Left lung (tissue), 10 donors: Measurements from ENCODE around the gene FOSL1. TPM values are rescaled to one million over a fixed set of nuclear protein-coding genes. Genes with fewer than 3 reads are reported as not detected.

Experiments used
- ATAC-seq: fragments of 200-7000 bp; cut with Tn5 transposase; one replicate; pipeline ENCODE4 v1.9.1; 2020; ENCODE audit warnings: moderate library complexity
- DNase-seq, 4 donors: peaks; one replicate each; pipeline ENCODE4 v3.0.0-alpha.2; 2013 to 2020
- H3K27ac ChIP-seq, 2 donors: fragments of 200-600 bp; sonication (generic) in 1 of 2; one replicate each; pipeline versions ENCODE4 v1.5.0 to v1.8.0; 2020 to 2021
- H3K27me3 ChIP-seq, 2 donors: fragments of 200-600 bp; sonication (generic) in 1 of 2; one replicate each; pipeline versions ENCODE4 v1.5.0 to v1.8.0; 2020 to 2021
- H3K36me3 ChIP-seq, 2 donors: fragments of 200-600 bp; sonication (generic) in 1 of 2; one replicate each; pipeline versions ENCODE4 v1.5.0 to v1.8.0; 2020 to 2021
- H3K4me1 ChIP-seq, 2 donors: fragments of 200-600 bp; one replicate each; pipeline ENCODE4 v1.8.0; 2021
- H3K4me3 ChIP-seq, 2 donors: fragments of 200-600 bp; sonication (generic) in 1 of 2; one replicate each; pipeline versions ENCODE4 v1.5.0 to v1.8.0; 2020 to 2021; ENCODE audit warnings: mild to moderate bottlenecking in 1 of 2
- H3K9me3 ChIP-seq, 2 donors: fragments of 200-600 bp; sonication (generic) in 1 of 2; one replicate each; pipeline versions ENCODE4 v1.5.0 to v1.8.0; 2020 to 2021
- CTCF ChIP-seq, 2 donors: fragments of 200-600 bp; sonication (generic) in 1 of 2; IDR thresholded peaks; one replicate each; pipeline versions ENCODE4 v1.5.0 to v1.8.0; 2021; ENCODE audit warnings: antibody characterized with exemption in 2 of 2
- intact Hi-C, 2 donors: fragments of 100-400 bp; cut with DNase I; formaldehyde crosslinking; loops; one replicate each; pipeline versions ENCODE4 v1.11.2 to v1.14.2; 2022
- polyA plus RNA-seq, 6 donors: library from polyadenylated mRNA; unstranded; fragments of 120-200 nt; gene quantifications; one replicate each; pipeline ENCODE4 v1.2.1, GENCODE V29; 2013; ENCODE audit not compliant: insufficient read length in 6 of 6
- total RNA-seq, 2 donors: library from RNA; stranded (reverse); fragmentation: NEBNext Ultra II Directional; extraction: Animal tissue kit (Norgen Biotek cat#: 25700); gene quantifications; one replicate each; pipeline ENCODE4 v1.2.1, GENCODE V29; 2021
- donor health status: DM: no; HTN: yes; CAD: no.
- donor health status: DM: no; HTN: no; CAD: no.

FOSL1 gene
- total and polyA plus RNA-seq, 8 donors: 0.17 to 16.3 (median 0.22) TPM; not detected in 2

- intact Hi-C loops: no loop called here
- Histone ChIP-seq H3K27ac (peak overlapping the region; percentile 81 to 94), H3K36me3 (peaks cover 0 to 6% of the 10 kb centered on the region in 2 donors), H3K9me3 (no peaks in the 10 kb centered on the region), H3K27me3 (no peaks in the 10 kb centered on the region), H3K4me3 (no peak overlapping the region), H3K4me1 (peaks cover 50 to 71% of the 10 kb centered on the region in 2 donors)
- ATAC-seq: peak; percentile 40
- peak in 2 of 4 donors; percentile 83 to 90 for DNase-seq
- no peak for TF ChIP-seq CTCF (IDR thresholded peaks at IDR 0.05)
These were observed 15.6 kb upstream of the FOSL1 start for GRCh38 chr11:65915821-65916251.

DNA sequence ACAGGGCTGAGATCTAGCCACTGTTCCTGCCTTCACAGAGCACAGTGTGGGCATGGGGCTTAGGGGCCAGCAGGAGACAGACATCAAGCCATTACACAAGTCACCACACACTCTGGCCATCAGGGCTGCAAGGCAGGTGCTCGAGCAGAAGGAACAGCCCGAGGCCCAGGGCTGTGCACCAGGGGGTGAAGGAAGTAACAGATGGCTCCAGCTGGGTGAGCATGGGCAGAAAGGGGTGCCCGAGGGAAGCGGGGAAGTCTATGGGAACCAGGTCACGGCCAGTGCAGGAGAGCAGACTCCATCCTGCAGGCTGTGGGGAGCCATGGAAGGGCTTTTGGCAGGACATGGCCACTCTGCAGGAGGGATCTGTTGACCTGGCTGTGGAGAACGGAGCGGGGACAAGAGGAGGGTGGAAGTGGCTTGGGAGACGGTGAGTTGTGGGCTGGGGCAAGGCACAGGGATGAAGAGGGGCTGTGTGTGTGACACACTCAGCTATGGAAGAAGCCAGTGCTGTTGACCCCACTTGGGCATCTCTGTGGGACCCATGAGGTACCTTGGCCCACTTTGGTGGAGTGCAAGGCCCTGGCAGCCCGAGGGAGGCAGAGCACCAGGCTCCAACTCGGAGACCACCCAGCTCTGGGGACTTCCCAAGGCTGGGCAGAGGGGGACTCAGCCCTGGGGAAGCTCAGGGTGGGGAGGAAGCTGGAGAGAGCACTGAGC is 15.1 kb upstream of the FOSL1 start:
- DNase-seq (no peak), ATAC-seq (no peak)
- intact Hi-C loops: no loop called here
- H3K4me1 ChIP-seq: peaks cover 45 to 66% of the 10 kb centered on the region in 2 donors
- no peak overlapping the region for H3K4me3 ChIP-seq
- H3K9me3 ChIP-seq: no peaks in the 10 kb centered on the region
- peak overlapping the region; percentile 81 to 94 for H3K27ac ChIP-seq
- no peaks in the 10 kb centered on the region for H3K27me3 ChIP-seq
- peaks cover 0 to 6% of the 10 kb centered on the region in 2 donors for H3K36me3 ChIP-seq
- no peak for TF ChIP-seq CTCF (IDR thresholded peaks at IDR 0.05)

DNA sequence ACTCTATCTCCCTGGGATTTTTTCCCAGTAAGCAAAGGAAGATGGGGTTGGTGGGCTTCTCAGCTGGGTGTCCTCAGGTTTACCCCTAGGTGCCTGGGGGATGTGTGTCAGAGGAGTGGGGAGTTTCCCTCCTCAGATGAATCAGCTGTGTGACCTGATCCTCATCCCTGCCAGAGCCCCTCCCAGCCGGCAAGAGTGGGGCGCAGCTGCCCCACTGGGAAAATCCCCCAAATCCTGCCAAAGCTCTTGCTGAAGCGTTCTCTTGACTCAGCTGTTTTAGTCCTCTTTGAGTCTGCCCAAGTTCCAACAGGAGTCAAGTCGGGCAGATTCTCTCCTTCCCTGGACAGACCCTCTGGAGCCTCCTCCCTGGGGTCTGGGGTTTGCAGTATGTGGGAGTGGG is 12.7 kb upstream of the FOSL1 start:
- ATAC-seq: peak; percentile 11
- no peak for TF ChIP-seq CTCF (IDR thresholded peaks at IDR 0.05)
- no peak for DNase-seq
- H3K9me3 ChIP-seq: no peaks in the 10 kb centered on the region
- no peak overlapping the region for H3K4me3 ChIP-seq
- peaks cover 0 to 6% of the 10 kb centered on the region in 2 donors for H3K36me3 ChIP-seq
- peaks cover 40 to 56% of the 10 kb centered on the region in 2 donors for H3K4me1 ChIP-seq
- peaks cover 0 to 9% of the 10 kb centered on the region in 2 donors for H3K27me3 ChIP-seq
- H3K27ac ChIP-seq: no peak overlapping the region
- intact Hi-C loops: no loop called here

- H3K4me3 ChIP-seq: no peak overlapping the region
- H3K9me3 ChIP-seq: no peaks in the 10 kb centered on the region
- intact Hi-C loops: no loop called here
- peak overlapping the region in 1 of 2 donors; percentile 13 for H3K27ac ChIP-seq
- DNase-seq (peak in 2 of 4 donors; percentile 64 to 86), ATAC-seq (peak; percentile 14)
- no peaks in the 10 kb centered on the region for H3K36me3 ChIP-seq
- peak in 1 of 2 donors; percentile 25 for TF ChIP-seq CTCF (IDR thresholded peaks at IDR 0.05)
- peaks cover 0 to 9% of the 10 kb centered on the region in 2 donors for H3K27me3 ChIP-seq
- H3K4me1 ChIP-seq: peaks cover 30 to 47% of the 10 kb centered on the region in 2 donors
These were observed 11.7 kb upstream of the FOSL1 start for GRCh38 chr11:65911682-65912568.

DNA sequence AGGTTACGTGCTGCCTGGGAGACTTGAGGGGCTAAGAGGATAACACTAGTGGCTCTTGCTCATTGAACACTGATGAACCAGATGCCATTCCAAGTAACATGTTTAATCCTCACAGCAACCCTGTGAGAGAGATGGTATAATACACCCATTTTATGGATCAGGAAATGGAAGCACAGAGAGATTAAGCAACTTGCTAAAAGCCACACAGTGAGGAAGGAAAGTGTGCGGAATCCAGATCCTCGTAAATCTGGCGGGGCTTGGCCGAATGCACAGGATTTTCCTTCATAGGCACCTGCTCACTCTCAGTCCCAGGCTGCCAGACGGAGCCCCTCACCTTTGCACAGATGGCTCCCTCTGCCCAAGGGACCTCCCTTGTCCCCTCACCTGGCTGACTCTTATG is 7.7 kb upstream of the FOSL1 start:
- DNase-seq: no peak
- Histone ChIP-seq H3K27ac (no peak overlapping the region), H3K36me3 (no peaks in the 10 kb centered on the region), H3K4me1 (peaks cover 8 to 17% of the 10 kb centered on the region in 2 donors), H3K9me3 (no peaks in the 10 kb centered on the region), H3K27me3 (peaks cover 0 to 9% of the 10 kb centered on the region in 2 donors), H3K4me3 (no peak overlapping the region)
- TF ChIP-seq CTCF (IDR thresholded peaks at IDR 0.05): no peak
- ATAC-seq: no peak
- intact Hi-C loops: no loop called here
